ENCODE data around the gene OTUD4.
"Not testable (repeated sequence)": the region's sequence is repeated elsewhere in the genome, so short reads cannot be mapped to it uniquely, and the experiment has no call there.

The OTUD4 gene, protein sequence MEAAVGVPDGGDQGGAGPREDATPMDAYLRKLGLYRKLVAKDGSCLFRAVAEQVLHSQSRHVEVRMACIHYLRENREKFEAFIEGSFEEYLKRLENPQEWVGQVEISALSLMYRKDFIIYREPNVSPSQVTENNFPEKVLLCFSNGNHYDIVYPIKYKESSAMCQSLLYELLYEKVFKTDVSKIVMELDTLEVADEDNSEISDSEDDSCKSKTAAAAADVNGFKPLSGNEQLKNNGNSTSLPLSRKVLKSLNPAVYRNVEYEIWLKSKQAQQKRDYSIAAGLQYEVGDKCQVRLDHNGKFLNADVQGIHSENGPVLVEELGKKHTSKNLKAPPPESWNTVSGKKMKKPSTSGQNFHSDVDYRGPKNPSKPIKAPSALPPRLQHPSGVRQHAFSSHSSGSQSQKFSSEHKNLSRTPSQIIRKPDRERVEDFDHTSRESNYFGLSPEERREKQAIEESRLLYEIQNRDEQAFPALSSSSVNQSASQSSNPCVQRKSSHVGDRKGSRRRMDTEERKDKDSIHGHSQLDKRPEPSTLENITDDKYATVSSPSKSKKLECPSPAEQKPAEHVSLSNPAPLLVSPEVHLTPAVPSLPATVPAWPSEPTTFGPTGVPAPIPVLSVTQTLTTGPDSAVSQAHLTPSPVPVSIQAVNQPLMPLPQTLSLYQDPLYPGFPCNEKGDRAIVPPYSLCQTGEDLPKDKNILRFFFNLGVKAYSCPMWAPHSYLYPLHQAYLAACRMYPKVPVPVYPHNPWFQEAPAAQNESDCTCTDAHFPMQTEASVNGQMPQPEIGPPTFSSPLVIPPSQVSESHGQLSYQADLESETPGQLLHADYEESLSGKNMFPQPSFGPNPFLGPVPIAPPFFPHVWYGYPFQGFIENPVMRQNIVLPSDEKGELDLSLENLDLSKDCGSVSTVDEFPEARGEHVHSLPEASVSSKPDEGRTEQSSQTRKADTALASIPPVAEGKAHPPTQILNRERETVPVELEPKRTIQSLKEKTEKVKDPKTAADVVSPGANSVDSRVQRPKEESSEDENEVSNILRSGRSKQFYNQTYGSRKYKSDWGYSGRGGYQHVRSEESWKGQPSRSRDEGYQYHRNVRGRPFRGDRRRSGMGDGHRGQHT

DNA sequence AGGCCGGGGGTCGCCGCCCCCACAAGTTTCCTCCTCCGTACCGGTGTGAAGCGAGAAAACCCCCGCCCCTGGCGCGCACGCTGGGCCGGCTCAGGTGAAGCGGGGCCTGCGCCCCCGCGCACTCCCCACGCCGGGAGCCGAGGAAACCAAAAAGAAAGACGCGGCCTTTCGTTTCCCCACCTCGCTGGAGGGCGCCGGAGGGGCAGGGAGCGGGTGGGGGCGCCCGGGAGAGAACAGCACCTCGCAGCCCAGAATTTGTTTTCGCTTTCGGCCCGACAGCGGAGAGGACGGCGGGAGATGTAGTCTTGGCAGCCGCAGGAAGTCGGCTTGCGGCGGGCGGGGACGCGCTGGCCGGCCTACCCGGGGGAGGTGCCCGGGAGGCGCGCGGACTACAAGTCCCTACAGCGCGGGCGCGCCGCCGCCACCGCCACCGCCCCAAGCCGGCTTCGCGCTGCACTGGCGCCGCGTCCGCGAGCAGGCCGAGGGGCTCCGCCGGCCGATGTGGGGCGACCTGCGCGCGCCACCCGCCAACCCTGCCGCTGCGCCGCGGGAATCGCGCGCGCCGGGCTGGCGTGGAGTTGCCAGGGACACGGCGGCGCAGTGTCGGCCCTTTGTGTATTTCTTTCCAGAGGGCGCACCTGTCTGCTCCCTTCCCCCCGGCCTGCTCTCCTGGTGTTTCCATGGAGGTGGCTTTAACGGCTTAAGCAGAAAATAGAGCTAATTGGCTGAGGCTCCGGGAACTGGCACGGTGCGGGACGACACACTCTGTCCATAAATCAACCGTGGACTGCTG is at the start of gene OTUD4:
OTUD4 (minus strand) TSS at position 292 of the 793 bp plus-strand sequence. CDS start 616 bp downstream, outside the sequence.
- DNase-seq: peak; percentile 97

DNA sequence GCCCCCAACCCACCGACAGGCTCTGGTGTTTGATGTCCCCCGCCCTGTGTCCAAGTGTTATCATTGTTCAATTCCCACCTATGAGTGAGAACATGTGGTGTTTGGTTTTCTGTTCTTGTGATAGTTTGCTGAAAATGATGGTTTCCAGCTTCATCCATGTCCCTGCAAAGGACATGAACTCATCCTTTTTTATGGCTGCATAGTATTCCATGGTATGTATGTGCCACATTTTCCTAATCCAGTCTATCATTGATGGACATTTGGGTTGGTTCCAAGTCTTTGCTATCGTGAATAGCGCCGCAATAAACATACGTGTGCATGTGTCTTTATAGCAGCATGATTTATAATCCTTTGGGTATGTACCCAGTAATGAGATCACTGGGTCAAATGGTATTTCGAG is 42.8 kb upstream of the OTUD4 start:
- not testable (repeated sequence) for DNase-seq

DNA sequence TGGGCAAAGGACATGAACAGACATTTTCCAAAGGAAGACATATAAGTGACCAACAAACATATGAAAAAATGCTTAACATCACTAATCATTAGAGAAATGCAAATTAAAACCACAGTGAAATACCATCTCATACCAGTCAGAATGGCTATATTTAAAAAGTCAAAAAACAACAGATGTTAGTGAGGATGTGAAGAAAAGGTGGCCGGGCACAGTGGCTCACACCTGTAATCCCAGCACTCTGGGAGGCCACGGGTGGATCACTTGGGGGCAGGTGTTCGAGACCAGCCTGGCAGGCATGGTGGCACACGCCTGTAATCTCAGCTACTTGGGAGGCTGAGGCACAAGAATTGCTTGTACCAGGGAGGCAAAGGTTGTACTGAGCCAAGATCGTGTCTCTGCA is 41.1 kb upstream of the OTUD4 start:
- not testable (repeated sequence) for DNase-seq

DNA sequence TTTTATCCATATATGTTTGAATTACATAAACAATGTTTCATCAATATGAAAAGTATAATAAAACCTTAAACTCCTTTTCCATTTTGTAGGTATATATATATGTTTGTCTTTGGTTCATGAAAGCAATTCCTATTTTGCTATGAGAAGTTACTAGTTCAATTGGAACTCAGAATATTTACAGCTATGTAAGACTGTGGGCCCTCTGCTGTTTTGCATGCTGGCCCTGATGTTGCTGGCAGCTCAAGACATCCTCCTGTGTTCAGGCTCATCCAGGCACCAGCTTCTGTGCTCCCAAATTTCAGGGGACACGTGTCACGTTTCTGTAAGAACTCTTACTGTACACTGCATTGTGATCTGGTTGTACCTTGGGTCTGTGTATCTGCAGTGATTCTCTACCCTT is 38.7 kb upstream of the OTUD4 start:
- no peak for DNase-seq

DNA sequence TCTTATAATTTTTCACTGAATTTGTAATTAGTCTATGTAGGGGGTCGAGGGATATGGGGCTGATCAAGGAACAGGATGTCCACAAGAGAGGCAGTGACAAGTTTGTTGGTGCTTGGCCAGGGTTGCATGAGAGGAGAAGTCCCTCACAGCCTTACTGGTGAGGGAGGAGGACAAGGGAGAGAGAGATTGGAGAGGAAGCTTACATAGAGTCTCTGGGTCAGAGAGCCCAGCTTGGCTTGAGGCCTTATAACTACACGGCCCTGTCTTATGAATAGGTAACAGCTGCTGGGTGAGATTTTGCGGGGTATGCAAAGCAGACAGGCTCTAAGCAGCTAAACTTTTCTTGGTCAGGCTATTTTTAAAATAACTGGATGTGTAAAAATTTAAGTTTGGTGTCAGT is 37.9 kb upstream of the OTUD4 start:
- no peak for DNase-seq

DNA sequence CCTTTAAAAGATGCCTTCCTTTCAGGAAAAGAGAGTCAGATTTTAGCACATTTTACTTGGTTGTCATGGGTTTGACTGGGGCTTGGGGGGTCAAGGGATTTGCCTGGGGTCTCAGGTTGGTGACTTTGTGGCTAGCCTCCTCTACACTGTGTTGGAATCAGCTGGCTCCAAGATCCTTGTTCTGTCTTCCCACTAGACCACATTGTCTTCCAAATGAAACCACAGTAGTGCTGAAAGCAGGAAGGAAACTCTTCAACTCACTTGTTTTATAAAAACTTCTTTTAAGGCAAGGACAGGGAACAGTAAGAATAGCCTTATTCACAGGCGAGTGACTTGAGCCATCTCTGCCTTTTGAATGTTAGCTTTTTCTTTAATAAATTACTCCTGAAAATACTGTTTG is 37.0 kb upstream of the OTUD4 start:
- DNase-seq: no peak

DNA sequence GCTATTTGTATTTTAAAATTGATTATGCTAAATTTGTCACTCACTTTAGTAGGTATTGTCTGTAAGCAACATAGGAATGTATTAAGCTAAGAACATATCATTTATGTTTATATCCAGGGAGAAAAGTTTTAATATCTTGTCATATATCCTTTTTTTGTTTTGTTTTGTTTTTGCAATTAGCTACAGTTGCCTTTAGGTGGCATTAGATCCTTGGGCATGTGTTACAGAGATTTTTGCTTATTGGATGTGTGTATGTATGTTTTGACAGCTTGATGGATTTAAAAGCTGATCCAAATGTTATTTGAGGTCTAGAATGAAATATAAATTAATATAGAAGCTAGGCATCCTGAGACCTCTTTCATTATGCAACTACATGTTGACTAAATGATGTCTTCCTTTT is 36.1 kb upstream of the OTUD4 start:
- DNase-seq: no peak

DNA sequence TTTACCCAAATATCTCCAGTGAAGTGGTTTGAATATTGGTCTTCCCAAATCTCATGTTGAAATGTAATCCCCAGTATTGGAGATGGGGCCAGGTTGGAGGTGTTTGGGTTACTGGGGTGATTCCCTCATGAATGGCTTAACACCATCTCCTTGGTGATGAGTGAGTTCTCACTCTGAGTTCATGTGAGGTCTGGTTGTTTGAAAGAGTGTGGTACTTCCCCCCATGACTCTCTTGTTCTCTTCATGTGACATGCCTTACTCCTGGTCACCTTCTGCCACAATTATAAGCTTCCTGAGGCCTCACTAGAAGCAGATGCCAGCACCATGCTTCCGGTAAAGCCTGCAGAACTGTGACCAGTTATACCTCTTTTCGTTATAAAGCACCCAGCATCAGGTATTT is 32.9 kb upstream of the OTUD4 start:
- DNase-seq: no peak

DNA sequence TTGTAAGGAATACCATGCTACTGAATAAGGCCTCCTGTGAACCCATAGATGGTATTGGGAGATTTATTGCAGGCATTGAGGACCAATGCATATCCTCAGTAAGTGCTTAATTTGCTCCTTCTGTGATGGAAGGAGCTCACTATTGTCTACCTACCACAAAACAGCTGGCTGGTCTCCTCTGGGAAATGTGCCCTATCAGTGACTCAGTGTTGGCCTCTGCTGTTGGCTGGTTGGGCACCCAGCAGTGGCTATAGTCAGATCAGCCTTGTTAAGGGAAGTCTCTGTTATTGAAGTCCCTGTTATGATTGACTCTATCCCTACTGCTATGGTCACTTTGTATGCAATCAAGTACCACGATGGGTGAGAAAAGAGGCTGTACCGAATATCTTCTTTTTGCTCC is 27.5 kb upstream of the OTUD4 start:
- no peak for DNase-seq

DNA sequence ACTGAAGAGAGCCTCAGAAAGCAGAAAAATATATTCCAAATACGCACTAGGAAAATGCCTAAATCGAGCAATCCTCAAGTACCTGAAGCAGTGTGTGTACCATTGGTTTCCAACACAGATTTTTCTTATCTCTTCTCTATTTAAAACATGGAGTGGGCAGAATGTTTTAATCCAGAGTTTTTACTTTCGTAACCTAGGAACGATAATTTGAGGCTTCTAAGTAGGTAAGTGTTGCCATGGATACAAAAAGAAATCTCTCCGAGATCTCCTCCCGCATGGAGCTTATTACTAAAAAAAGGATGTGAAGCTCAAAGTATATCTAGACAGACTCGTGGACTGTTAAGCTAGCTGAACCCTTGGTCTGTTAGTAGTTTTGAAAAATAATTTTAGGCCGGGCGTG is 23.0 kb upstream of the OTUD4 start:
- no peak for DNase-seq

DNA sequence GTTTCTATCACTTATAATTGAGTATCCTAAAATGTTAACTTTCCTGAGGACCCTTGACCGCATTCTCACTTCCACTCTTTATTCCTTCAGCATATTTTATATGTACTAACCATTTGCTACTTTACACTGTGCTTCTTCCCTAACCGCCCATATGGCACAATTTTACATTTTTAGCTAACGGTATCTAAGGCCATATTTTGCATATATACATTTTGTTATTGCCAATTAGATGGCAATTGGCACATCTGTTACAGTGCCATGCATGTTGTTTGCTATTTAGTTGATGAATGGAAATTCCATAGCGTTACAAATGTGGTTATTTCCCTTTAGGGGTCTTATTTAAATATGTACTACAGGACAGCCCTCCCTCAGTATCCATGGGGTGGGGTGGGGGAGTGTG is 20.0 kb upstream of the OTUD4 start:
- no peak for DNase-seq

DNA sequence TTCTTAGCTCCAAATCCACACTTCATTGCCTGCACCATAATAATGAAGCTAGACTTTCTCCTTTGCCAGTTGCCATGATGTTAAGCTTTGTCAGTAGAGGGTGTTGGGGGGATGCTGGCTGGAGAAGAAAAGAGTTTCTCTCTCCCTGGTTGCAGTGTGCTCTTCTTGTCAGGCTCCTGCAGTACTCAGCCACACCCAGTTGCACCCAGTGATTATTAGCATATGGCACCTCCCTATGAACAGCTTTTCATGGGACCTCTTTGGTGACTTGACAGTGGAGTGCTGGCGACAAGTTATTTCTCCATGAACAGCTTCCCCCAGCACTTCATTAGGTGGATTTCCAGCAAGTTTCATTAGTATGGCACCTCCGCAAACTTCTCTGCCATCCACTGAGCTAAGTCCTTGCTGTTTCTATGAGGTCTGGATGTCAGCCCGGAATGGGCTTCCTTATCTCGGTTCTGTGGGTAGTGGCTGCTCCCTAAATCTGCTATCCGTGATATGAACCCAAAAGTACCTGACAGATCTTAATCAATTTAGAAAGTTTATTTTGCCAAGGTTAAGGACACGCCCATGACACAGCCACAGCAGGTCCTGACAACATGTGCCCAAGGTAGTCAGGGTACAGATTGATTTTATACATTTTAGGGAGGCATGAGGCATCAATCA is 18.8 kb upstream of the OTUD4 start:
- DNase-seq: no peak

DNA sequence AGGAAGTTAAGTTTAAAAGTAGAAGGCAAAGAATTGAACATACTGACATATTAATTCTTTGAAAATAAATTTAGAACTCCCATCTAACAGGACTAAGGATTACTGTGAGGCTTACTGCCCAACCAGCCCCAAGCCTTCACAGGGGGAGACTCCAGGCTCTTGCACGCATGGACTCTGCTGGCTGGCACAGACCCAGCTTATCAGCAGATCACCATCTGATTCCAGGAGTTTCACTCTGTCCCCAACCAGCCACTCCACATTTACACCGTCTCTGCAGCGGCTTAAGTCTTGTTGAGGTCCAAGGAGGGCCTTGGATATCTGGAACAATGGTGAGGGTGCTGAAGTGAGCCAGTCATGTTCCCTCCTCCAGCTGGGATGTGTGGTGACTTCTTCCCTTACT is 16.4 kb upstream of the OTUD4 start:
- DNase-seq: no peak

DNA sequence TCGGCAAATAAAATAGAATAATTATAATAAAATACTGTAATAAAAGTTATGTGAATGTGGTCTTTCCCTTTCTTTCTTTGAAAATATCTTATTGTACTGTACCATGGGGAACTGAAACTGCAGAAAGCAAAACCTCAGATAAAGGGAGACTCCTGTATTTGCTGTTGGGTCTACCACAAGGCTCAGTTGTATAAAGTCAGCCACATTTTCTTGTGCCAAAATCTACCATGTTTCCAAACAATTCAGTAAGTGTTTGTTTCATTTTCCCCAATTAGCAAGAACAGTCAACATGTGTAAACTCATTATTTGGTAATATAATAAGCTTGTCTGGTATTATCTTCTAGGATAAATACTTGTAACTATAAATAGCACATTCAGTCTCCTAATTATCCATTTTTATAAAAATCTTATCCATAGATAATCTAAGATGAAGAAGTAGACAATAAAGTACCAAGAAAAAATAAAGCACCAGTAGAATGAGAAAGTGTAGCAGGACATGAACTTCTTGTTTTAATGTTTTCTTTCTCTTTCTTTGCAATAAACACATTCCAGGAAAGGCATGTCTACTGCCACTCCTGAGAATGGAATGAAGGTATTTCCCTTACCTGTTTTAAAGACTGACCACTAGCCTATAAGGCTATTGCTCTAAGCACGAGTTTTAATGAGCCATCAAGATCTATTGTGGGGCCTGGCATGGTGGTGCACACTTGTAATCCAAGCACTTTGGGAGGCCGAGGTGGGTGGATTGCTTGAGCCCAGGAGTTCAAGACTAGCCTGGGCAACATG is 15.0 kb upstream of the OTUD4 start:
- DNase-seq: no peak

DNA sequence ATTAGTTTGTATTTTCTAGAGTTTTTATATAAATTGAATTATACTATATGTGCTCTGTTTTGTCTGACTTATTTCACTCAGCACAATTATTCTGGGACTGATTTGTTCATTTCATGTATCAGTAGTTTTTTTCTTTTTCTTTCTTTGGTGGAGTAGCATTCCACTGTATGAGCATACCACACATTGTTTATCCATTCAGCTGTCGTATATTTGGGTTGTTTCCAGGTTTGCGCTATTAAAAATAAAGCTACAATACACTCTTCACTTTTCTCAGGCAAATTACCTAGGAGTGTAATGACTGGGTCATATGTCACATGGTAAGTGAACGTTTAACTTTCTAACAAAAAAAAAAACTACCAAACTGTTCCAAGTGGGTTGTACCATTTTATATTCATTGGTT is 9.6 kb upstream of the OTUD4 start:
- DNase-seq: no peak

DNA sequence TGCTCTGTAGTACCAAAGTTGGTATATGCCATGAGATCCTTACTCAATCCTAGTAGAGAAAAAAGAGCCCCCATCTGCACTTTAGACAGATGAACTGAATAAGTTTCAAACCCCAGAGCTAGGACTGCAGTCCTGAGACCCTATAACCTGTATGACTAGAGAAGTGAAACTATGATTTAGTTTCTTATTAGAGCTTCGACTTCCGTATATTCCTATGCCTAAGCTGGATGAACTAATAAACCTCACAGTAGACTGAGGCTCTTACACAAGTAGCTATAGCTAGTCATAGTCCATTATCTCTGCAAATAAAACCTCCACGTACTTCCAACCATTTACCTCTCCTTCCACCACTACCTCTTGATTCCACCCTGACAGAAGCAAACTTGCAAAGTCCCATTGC is 6.3 kb upstream of the OTUD4 start:
- DNase-seq: no peak

DNA sequence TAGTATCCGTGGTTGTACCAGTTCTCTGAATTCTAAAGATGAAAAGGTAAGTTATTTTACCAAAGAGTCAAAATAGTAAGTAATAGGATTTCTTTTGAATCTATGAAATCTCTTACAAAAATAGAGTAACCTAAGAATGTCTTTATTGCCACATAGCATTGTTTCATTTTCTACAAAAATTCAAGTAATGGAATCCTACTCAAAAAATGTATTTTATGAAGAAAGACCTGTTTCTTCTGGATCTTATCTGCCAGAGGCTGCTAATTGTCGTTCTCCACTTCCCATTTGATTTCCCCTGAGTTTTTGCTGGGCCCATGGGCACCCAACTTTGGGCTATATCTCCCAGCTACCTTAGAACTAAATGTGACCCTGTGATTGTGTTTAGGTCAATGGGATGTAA is 3.2 kb upstream of the OTUD4 start:
- no peak for DNase-seq

DNA sequence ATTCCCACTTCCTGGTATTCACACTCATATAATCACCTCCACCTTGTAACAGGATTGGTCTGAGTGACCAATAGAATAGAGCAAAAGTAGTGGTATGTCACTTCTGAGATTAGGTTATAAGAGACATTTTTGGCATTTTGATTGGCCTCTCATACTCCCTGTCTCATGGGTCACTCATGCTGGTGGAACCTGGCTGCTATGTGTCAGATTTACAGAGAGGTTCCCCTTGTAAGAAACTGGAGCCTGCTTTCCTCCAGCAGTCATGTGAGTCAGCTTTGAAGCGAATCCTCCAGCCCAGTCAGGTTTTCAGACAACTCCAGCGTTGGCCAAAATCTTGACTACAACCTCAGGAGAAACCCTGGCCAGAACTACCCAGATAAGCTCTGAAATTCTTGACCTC is 2.6 kb upstream of the OTUD4 start:
- DNase-seq: peak; percentile 71

DNA sequence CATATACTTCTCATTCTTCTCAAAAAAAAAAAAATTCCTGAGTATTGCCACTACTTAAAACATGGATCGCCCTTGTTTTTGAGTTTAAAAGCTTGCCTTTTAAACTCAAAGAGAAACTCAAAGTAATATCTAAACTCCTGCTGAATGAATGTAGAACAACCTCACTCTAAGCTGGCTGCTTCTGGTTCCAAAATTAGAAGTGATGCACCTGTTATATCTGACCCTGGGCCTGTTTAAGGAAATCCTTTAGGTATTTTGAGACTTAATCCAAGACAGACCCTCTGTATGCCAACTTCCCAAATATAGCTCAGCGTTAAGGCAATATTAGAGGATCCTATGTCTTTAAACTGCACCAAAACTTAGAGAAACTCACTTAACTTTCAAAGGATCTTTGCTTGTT is 1.8 kb upstream of the OTUD4 start:
- no peak for DNase-seq

DNA sequence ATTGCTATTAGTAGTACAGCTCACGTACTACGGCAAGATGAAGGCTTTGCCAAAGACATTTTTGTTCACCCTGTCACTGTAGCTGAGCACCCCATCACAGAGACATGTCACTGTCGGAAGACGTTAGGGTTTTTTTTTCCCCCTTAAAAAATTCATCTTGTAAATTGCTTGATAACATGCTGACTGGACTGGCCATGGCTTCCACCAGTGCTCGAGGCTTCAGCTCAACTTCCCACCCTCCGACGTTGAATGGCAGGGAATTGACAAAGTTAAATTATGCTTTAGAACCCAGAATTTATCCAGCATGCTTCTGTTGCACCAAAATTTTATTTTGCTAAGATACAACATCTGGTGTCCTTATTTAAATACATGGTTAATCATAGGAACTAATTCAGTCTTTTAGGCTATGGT is 707 bp upstream of the OTUD4 start:
- DNase-seq: no peak

DNA sequence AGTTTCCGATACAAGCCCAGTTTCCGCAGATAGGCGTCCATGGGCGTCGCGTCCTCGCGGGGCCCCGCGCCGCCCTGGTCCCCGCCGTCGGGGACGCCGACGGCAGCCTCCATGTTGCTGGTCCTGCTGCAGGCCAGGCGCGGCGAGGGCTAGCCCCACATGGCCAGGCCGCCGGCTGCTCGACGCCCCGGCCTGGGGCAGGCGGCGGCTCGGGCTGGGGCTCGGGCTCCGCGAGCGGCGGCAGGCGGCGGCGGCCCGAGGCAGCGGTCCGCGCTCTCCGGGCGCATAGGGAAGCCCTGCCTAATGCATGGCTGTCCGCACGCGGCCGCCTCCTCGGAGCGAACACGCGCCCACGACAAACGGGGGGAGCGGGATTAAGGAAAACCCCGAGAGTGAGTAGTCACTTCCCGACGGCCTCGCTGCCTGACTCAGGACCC is 510 bp downstream of the OTUD4 start:
- DNase-seq: not testable (repeated sequence)
